ENCODE measurements around the gene FAM110A.

FAM110A gene

DNA sequence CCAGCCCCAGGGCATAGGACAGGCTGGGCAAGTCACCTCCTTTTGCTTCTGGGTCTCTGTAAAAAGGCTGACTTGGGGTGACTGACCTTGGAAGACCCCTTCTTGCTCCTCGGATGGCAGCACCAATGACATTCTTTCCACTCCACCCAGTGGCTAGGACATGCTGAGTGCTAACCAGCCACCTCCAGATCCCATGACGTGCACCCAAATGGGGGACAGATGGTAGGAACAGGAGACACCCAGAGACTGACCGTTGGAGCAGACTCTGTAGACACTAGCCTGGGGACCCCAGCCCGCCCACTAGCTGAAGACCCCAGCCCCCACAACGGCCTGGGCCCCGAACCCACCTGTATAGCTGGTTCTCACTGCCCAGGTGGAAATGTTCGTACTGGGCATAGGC is 44.3 kb downstream of the FAM110A start:
- no peak overlapping the region for H3K27ac ChIP-seq
- TF ChIP-seq CTCF (IDR thresholded peaks at IDR 0.05): no peak
- TF ChIP-seq ZFX (IDR thresholded peaks at IDR 0.05; ENCODE audit: borderline replicate concordance): no peak

- H3K27ac ChIP-seq: no peak overlapping the region
- no peak for TF ChIP-seq ZFX (IDR thresholded peaks at IDR 0.05; ENCODE audit: borderline replicate concordance)
- no peak for TF ChIP-seq CTCF (IDR thresholded peaks at IDR 0.05)
Measured at GRCh38 chr20:878511-879307, 45.2 kb downstream of the FAM110A start.

DNA sequence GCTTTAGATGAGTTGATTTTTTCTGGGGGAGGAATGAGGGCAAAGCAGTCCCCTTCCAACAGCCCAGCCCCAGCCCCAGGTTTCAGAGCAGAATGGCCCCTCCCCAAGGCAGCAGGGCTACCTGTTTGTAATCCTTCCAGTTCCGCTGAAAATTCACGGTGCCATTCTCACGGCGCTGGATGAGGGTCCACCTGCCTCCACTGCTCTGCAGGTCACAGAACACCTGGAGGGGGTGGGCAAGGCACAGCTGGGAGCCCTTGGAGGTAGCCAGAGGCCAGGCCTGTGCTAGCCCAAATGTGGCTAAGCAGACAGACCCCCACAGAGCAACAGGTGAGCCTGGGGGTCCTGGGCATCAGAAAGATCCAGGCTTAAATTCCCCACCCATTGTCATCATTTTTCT is 46.1 kb downstream of the FAM110A start:
- H3K27ac ChIP-seq: no peak overlapping the region
- TF ChIP-seq ZFX (IDR thresholded peaks at IDR 0.05; ENCODE audit: borderline replicate concordance): no peak
- no peak for TF ChIP-seq CTCF (IDR thresholded peaks at IDR 0.05)

DNA sequence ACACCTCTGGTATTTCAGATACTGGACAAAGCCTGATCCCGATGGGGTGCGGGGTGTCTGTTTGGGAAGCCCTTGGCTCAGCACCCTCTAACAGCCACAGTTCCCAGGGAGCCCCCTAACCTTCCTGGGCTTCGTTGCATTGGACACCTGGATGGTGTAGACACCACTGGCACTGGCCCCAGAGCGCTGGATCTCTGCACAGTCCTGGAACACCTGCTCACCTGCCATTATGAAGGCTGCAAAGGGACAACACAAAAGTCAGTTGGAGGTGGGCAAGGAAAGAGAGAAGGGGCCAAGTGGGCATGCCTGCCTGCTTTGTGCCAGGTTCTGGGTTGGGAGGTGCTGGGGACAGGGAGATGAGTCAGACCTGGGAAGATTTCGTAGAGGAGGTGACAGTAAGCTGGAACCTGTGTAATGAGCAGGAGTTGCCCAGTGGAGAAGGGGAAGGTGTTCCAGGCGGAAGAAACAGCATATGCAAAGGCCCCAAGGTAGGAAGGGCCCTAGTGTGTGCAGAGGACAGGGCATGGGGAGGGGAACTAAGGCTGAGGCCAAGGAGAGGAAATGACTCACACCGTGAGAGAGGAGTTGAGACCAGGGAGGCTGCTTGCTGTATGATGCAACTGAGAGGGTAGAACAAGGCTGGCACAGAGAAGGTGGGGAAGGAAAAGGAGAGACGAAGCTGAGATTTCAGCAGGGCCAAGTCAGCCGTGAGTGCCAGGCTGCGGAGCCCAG is 47.7 kb downstream of the FAM110A start:
- TF ChIP-seq CTCF (IDR thresholded peaks at IDR 0.05): no peak
- TF ChIP-seq ZFX (IDR thresholded peaks at IDR 0.05; ENCODE audit: borderline replicate concordance): no peak
- no peak overlapping the region for H3K27ac ChIP-seq

- no peak overlapping the region for H3K27ac ChIP-seq
Measured at GRCh38 chr20:881783-882144, 48.2 kb downstream of the FAM110A start.

DNA sequence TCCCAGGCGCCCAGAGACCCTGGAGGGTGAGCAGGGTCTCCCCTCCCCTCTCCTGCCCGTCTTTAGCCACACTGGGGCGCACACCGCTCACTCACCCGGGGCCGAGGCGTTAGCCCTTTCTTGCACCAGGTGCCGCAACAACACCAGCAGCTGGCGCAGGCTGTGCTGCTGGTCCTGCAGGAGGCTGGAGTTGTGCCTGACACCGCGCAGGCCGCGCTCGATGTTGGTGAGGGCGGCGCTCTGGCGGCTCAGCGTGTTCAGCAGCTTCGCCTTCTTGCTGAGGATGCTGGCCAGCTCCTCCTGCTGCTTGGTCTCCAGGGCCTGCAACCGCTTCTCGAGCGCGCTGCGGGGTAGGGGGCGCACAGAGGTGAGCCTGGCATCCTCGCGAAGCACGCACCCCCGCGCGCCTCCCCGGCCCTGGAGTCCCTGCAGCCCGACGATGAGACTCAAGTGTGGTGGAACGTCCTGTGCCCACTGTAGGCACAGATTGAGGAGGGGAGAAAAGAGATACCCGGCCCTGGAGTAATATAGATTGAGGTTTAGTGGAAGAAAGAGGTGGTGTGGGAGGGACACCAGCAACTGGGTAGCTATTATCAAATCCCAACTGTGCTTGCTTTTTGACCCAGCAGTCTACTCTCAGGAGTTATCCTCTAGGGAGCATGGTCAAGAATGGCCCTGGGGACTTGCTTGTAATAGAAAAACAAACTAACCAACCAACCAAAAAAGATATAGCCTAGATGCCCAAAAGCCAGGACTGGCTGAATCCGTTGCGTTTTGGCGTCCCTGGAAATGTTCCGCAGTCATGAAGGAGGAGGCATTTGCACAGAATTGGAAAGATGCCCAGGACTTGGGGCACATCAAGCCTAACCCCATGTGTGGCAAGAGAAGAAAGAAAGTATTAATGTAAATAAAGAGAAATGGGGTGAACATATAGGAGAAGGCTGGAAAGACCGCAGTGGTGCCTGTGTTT is 51.8 kb downstream of the FAM110A start:
- H3K27ac ChIP-seq: no peak overlapping the region
- TF ChIP-seq CTCF (IDR thresholded peaks at IDR 0.05): peak; percentile 35
- no peak for TF ChIP-seq ZFX (IDR thresholded peaks at IDR 0.05; ENCODE audit: borderline replicate concordance)

More at GRCh38 chr20:881783-882144, 48.2 kb downstream of the FAM110A start:
- TF ChIP-seq CTCF (IDR thresholded peaks at IDR 0.05): no peak
- TF ChIP-seq ZFX (IDR thresholded peaks at IDR 0.05; ENCODE audit: borderline replicate concordance): no peak
